ENCODE data around the gene FIGN.

The FIGN gene

GRCh38 chr2:163735685-163736432 is at the start of gene FIGN:
FIGN (minus strand) TSS chr2:163736008; CDS start chr2:163734927, 1,081 bp downstream.
- Histone ChIP-seq H3K4me3 (ENCODE audit: low read depth in 1 of 2, low read length in 2 of 2) (peak within 1 kb of the TSS; percentile 75 to 86), H3K9me3 (ENCODE audit: low read length) (no peaks in the 10 kb centered on the region), H3K36me3 (ENCODE audit: insufficient read depth, low read length) (no peaks in the 10 kb centered on the region), H3K9ac (ENCODE audit: low read length) (peak within 1 kb of the TSS; percentile 16), H3K27ac (ENCODE audit: low read depth, low read length) (peak within 1 kb of the TSS; percentile 74), H3K27me3 (ENCODE audit: control insufficient read depth in 1 of 2, insufficient read depth in 2 of 2, low read length in 2 of 2) (no peaks in the 10 kb centered on the region), H3K4me1 (ENCODE audit: insufficient read depth, low read length) (peaks cover 5% of the 10 kb centered on the region)

- H3K4me3 ChIP-seq (ENCODE audit: low read depth in 1 of 2, low read length in 2 of 2), result no peak overlapping the region
- no peaks in the 10 kb centered on the region for H3K4me1 ChIP-seq (ENCODE audit: insufficient read depth, low read length)
- no peaks in the 10 kb centered on the region for H3K36me3 ChIP-seq (ENCODE audit: insufficient read depth, low read length)
- H3K27me3 ChIP-seq (ENCODE audit: control insufficient read depth in 1 of 2, insufficient read depth in 2 of 2, low read length in 2 of 2), result no peaks in the 10 kb centered on the region
- no peak overlapping the region for H3K27ac ChIP-seq (ENCODE audit: low read depth, low read length)
- H3K9me3 ChIP-seq (ENCODE audit: low read length), result no peaks in the 10 kb centered on the region
- no peak overlapping the region for H3K9ac ChIP-seq (ENCODE audit: low read length)
Observed at GRCh38 chr2:163785162-163785561, 49.4 kb upstream of the FIGN start.

GRCh38 chr2:163779970-163780597 is 44.3 kb upstream of the FIGN start:
- Histone ChIP-seq H3K27me3 (ENCODE audit: control insufficient read depth in 1 of 2, insufficient read depth in 2 of 2, low read length in 2 of 2) (no peaks in the 10 kb centered on the region), H3K9ac (ENCODE audit: low read length) (no peak overlapping the region), H3K4me3 (ENCODE audit: low read depth in 1 of 2, low read length in 2 of 2) (no peak overlapping the region), H3K36me3 (ENCODE audit: insufficient read depth, low read length) (no peaks in the 10 kb centered on the region), H3K4me1 (ENCODE audit: insufficient read depth, low read length) (no peaks in the 10 kb centered on the region), H3K9me3 (ENCODE audit: low read length) (no peaks in the 10 kb centered on the region), H3K27ac (ENCODE audit: low read depth, low read length) (no peak overlapping the region)

- Histone ChIP-seq H3K36me3 (ENCODE audit: insufficient read depth, low read length) (no peaks in the 10 kb centered on the region), H3K4me3 (ENCODE audit: low read depth in 1 of 2, low read length in 2 of 2) (no peak overlapping the region), H3K27ac (ENCODE audit: low read depth, low read length) (no peak overlapping the region), H3K27me3 (ENCODE audit: control insufficient read depth in 1 of 2, insufficient read depth in 2 of 2, low read length in 2 of 2) (no peaks in the 10 kb centered on the region), H3K4me1 (ENCODE audit: insufficient read depth, low read length) (no peaks in the 10 kb centered on the region), H3K9me3 (ENCODE audit: low read length) (no peaks in the 10 kb centered on the region), H3K9ac (ENCODE audit: low read length) (no peak overlapping the region)
Observed at GRCh38 chr2:163778045-163778781, 42.4 kb upstream of the FIGN start.

- Histone ChIP-seq H3K27me3 (ENCODE audit: control insufficient read depth in 1 of 2, insufficient read depth in 2 of 2, low read length in 2 of 2) (no peaks in the 10 kb centered on the region), H3K36me3 (ENCODE audit: insufficient read depth, low read length) (no peaks in the 10 kb centered on the region), H3K4me1 (ENCODE audit: insufficient read depth, low read length) (no peaks in the 10 kb centered on the region), H3K4me3 (ENCODE audit: low read depth in 1 of 2, low read length in 2 of 2) (no peak overlapping the region), H3K9ac (ENCODE audit: low read length) (no peak overlapping the region), H3K27ac (ENCODE audit: low read depth, low read length) (no peak overlapping the region), H3K9me3 (ENCODE audit: low read length) (no peaks in the 10 kb centered on the region)
Observed at GRCh38 chr2:163775304-163775703, 39.5 kb upstream of the FIGN start.

GRCh38 chr2:163774862-163775261 is 39.1 kb upstream of the FIGN start:
- Histone ChIP-seq H3K4me1 (ENCODE audit: insufficient read depth, low read length) (no peaks in the 10 kb centered on the region), H3K27ac (ENCODE audit: low read depth, low read length) (no peak overlapping the region), H3K36me3 (ENCODE audit: insufficient read depth, low read length) (no peaks in the 10 kb centered on the region), H3K4me3 (ENCODE audit: low read depth in 1 of 2, low read length in 2 of 2) (no peak overlapping the region), H3K9ac (ENCODE audit: low read length) (no peak overlapping the region), H3K9me3 (ENCODE audit: low read length) (no peaks in the 10 kb centered on the region), H3K27me3 (ENCODE audit: control insufficient read depth in 1 of 2, insufficient read depth in 2 of 2, low read length in 2 of 2) (no peaks in the 10 kb centered on the region)

- no peaks in the 10 kb centered on the region for H3K27me3 ChIP-seq (ENCODE audit: control insufficient read depth in 1 of 2, insufficient read depth in 2 of 2, low read length in 2 of 2)
- H3K9me3 ChIP-seq (ENCODE audit: low read length), result no peaks in the 10 kb centered on the region
- H3K4me1 ChIP-seq (ENCODE audit: insufficient read depth, low read length), result no peaks in the 10 kb centered on the region
- H3K27ac ChIP-seq (ENCODE audit: low read depth, low read length), result no peak overlapping the region
- no peak overlapping the region for H3K4me3 ChIP-seq (ENCODE audit: low read depth in 1 of 2, low read length in 2 of 2)
- H3K36me3 ChIP-seq (ENCODE audit: insufficient read depth, low read length), result no peaks in the 10 kb centered on the region
- no peak overlapping the region for H3K9ac ChIP-seq (ENCODE audit: low read length)
Observed at GRCh38 chr2:163773276-163773675, 37.5 kb upstream of the FIGN start.

GRCh38 chr2:163771596-163771995 is 35.8 kb upstream of the FIGN start:
- Histone ChIP-seq H3K9ac (ENCODE audit: low read length) (no peak overlapping the region), H3K27me3 (ENCODE audit: control insufficient read depth in 1 of 2, insufficient read depth in 2 of 2, low read length in 2 of 2) (no peaks in the 10 kb centered on the region), H3K36me3 (ENCODE audit: insufficient read depth, low read length) (no peaks in the 10 kb centered on the region), H3K4me3 (ENCODE audit: low read depth in 1 of 2, low read length in 2 of 2) (no peak overlapping the region), H3K4me1 (ENCODE audit: insufficient read depth, low read length) (no peaks in the 10 kb centered on the region), H3K9me3 (ENCODE audit: low read length) (no peaks in the 10 kb centered on the region), H3K27ac (ENCODE audit: low read depth, low read length) (no peak overlapping the region)

- Histone ChIP-seq H3K9ac (ENCODE audit: low read length) (no peak overlapping the region), H3K4me3 (ENCODE audit: low read depth in 1 of 2, low read length in 2 of 2) (no peak overlapping the region), H3K27me3 (ENCODE audit: control insufficient read depth in 1 of 2, insufficient read depth in 2 of 2, low read length in 2 of 2) (no peaks in the 10 kb centered on the region)
Observed at GRCh38 chr2:163768881-163769695, 33.3 kb upstream of the FIGN start.

GRCh38 chr2:163767097-163767496 is 31.3 kb upstream of the FIGN start:
- Histone ChIP-seq H3K27ac (ENCODE audit: low read depth, low read length) (no peak overlapping the region), H3K36me3 (ENCODE audit: insufficient read depth, low read length) (no peaks in the 10 kb centered on the region)

More at GRCh38 chr2:163768881-163769695, 33.3 kb upstream of the FIGN start:
- H3K36me3 ChIP-seq (ENCODE audit: insufficient read depth, low read length), result no peaks in the 10 kb centered on the region
- H3K4me1 ChIP-seq (ENCODE audit: insufficient read depth, low read length), result no peaks in the 10 kb centered on the region
- H3K27ac ChIP-seq (ENCODE audit: low read depth, low read length), result no peak overlapping the region
- H3K9me3 ChIP-seq (ENCODE audit: low read length), result no peaks in the 10 kb centered on the region

GRCh38 chr2:163764566-163764965 is 28.8 kb upstream of the FIGN start:
- Histone ChIP-seq H3K4me1 (ENCODE audit: insufficient read depth, low read length) (no peaks in the 10 kb centered on the region), H3K27me3 (ENCODE audit: control insufficient read depth in 1 of 2, insufficient read depth in 2 of 2, low read length in 2 of 2) (no peaks in the 10 kb centered on the region), H3K9me3 (ENCODE audit: low read length) (no peaks in the 10 kb centered on the region), H3K4me3 (ENCODE audit: low read depth in 1 of 2, low read length in 2 of 2) (no peak overlapping the region), H3K27ac (ENCODE audit: low read depth, low read length) (no peak overlapping the region), H3K36me3 (ENCODE audit: insufficient read depth, low read length) (no peaks in the 10 kb centered on the region), H3K9ac (ENCODE audit: low read length) (no peak overlapping the region)

More at GRCh38 chr2:163767097-163767496, 31.3 kb upstream of the FIGN start:
- H3K9ac ChIP-seq (ENCODE audit: low read length), result no peak overlapping the region
- H3K27me3 ChIP-seq (ENCODE audit: control insufficient read depth in 1 of 2, insufficient read depth in 2 of 2, low read length in 2 of 2), result no peaks in the 10 kb centered on the region
- no peaks in the 10 kb centered on the region for H3K9me3 ChIP-seq (ENCODE audit: low read length)
- H3K4me3 ChIP-seq (ENCODE audit: low read depth in 1 of 2, low read length in 2 of 2), result no peak overlapping the region
- no peaks in the 10 kb centered on the region for H3K4me1 ChIP-seq (ENCODE audit: insufficient read depth, low read length)
